Cortex of kidney (tissue), 1 donor: ENCODE results near the gene SLC29A1.

ENCODE experiments used
- DNase-seq: peaks from one replicate; lab custom pipeline; 2025; lab: John Stamatoyannopoulos, UW

The SLC29A1 gene

GRCh38 chr6:44268095-44268628 lies 44.8 kb downstream of the SLC29A1 start:
- no peak for DNase-seq

- no peak for DNase-seq
Measured at GRCh38 chr6:44269178-44269920, 46.0 kb downstream of the SLC29A1 start.

- DNase-seq, result no peak
Measured at GRCh38 chr6:44269921-44270525, 46.6 kb downstream of the SLC29A1 start, which contains the start of gene TMEM151B. TMEM151B (plus strand) TSS chr6:44270450; CDS start chr6:44270743, 293 bp downstream.

GRCh38 chr6:44270526-44271405 lies 47.4 kb downstream of the SLC29A1 start:
- DNase-seq, result no peak

- DNase-seq, result no peak
Measured at GRCh38 chr6:44271406-44271723, 48.0 kb downstream of the SLC29A1 start.

- DNase-seq, result no peak
Measured at GRCh38 chr6:44271914-44272313, 48.5 kb downstream of the SLC29A1 start.

GRCh38 chr6:44272529-44272928 lies 49.1 kb downstream of the SLC29A1 start:
- DNase-seq, result no peak

- DNase-seq, result no peak
Measured at GRCh38 chr6:44272999-44273566, 49.7 kb downstream of the SLC29A1 start.

GRCh38 chr6:44273617-44274016 lies 50.2 kb downstream of the SLC29A1 start:
- no peak for DNase-seq

- DNase-seq, result no peak
Measured at GRCh38 chr6:44275271-44275748, 51.9 kb downstream of the SLC29A1 start.

- no peak for DNase-seq
Measured at GRCh38 chr6:44275749-44276648, 52.6 kb downstream of the SLC29A1 start.

GRCh38 chr6:44276667-44277640 lies 53.6 kb downstream of the SLC29A1 start:
- DNase-seq, result no peak

GRCh38 chr6:44277763-44278162 lies 54.4 kb downstream of the SLC29A1 start:
- no peak for DNase-seq

GRCh38 chr6:44278315-44278714 lies 54.9 kb downstream of the SLC29A1 start:
- DNase-seq, result no peak

GRCh38 chr6:44278774-44279697 lies 55.6 kb downstream of the SLC29A1 start:
- DNase-seq, result no peak
